Neural progenitor cell (in vitro differentiated cells): ENCODE data around the gene PPTC7.

Source experiments
- CTCF ChIP-seq: fragments of 200-600 bp; sonication (generic); IDR thresholded peaks from 2 replicates; pipeline ENCODE4 v1.5.1; 2017; ENCODE audit warnings: antibody characterized with exemption, mild to moderate bottlenecking
- EZH2 ChIP-seq: fragments of 200-600 bp; sonication (generic); IDR thresholded peaks from 2 replicates; pipeline ENCODE4 v1.6.1; 2017; ENCODE audit warnings: antibody characterized with exemption, mild to moderate bottlenecking, moderate library complexity

GRCh38 chr12:110554184-110554583 is 28.9 kb downstream of the PPTC7 start:
- TF ChIP-seq CTCF, result no peak
- no peak for TF ChIP-seq EZH2
